Melanocyte of skin (primary cell): ENCODE results near the gene HIBCH. TPM values are rescaled to one million over a fixed set of nuclear protein-coding genes. Genes with fewer than 3 reads are reported as not detected.

Source experiments
- total RNA-seq, 2 donors: library from RNA; depleted of rRNA; stranded (reverse); fragments of >200 nt; gene quantifications; 2 replicates each; pipeline ENCODE4 v1.2.3, GENCODE V29; 2012

The HIBCH gene
- 10 to 100 TPM; 13.1 to 23.3 TPM for total RNA-seq

GRCh38 chr2:190319555-190320498, at the start of gene HIBCH:
Gene HIBCH, minus strand, starts transcription at chr2:190319826. Its CDS starts 76 bp downstream, at chr2:190319750.

GRCh38 chr2:190343536-190344275, 24.1 kb upstream of the HIBCH start, which contains the start of gene INPP1:
Gene INPP1, plus strand, starts transcription at chr2:190343589. Its CDS starts 16,514 bp downstream, at chr2:190360103.

Other genes with a start within 250 kb of the HIBCH start
- gene INPP1, start 23.8 kb upstream of the HIBCH start, total RNA-seq = 10 to 100 TPM in 1 of 2 donors, 1 to 10 TPM in 1; 7.6 to 11.3 TPM
- gene MFSD6, start 88.5 kb upstream of the HIBCH start, total RNA-seq = 10 to 100 TPM in 1 of 2 donors, 1 to 10 TPM in 1; 8.0 to 16.2 TPM
- 1 to 10 TPM; 8.7 to 9.6 TPM for gene NEMP2, start 214.9 kb upstream of the HIBCH start, total RNA-seq